A549 (cell line): Measurements from ENCODE around the gene APOL4. TPM values are rescaled to one million over a fixed set of nuclear protein-coding genes. Genes with fewer than 3 reads are reported as not detected.

Experiments used
- ATAC-seq, 2 experiments: fragments of 200-7000 bp in 1 of 2; fragments of >200 bp in 1 of 2; cut with Nextera tagmentation in 1 of 2; cut with Tn5 transposase in 1 of 2; 3 replicates each; pipeline versions ENCODE4 v1.8.0 to v1.9.1; 2018 to 2020; ENCODE audit warnings: mild to moderate bottlenecking in 1 of 2, moderate library complexity in 1 of 2
- CTCF ChIA-PET: fragments of 300-600 bp; sonication (Branson Sonifier 250); formaldehyde crosslinking; extraction: SDS; loops from one replicate; lab custom pipeline; 2021; ENCODE audit warnings: antibody characterized with exemption, inconsistent platforms; lab: Yijun Ruan, JAX
- POLR2A ChIA-PET: fragments of 350-600 bp; formaldehyde crosslinking; extraction: SDS; loops from one replicate; lab custom pipeline; 2021; ENCODE audit warnings: antibody characterized with exemption, inconsistent platforms; lab: Yijun Ruan, JAX
- DNase-seq, 2 experiments: peaks; one replicate each; pipeline versions ENCODE4 v3.0.0 to v3.0.0-alpha.2; 2011 to 2016; ENCODE audit warnings: low read depth in 1 of 2, low spot score in 1 of 2
- FAIRE-seq: peaks from 2 replicates; lab custom pipeline; 2011; peaks lifted over from hg19 to GRCh38; lab: Jason Lieb, UNC
- H3K27ac ChIP-seq, 2 experiments: fragments of >200 bp; sonication (Bioruptor Twin); formaldehyde crosslinking; 3 replicates each; pipeline ENCODE4 v1.5.1; 2016 to 2017
- H3K4me1 ChIP-seq: fragments of >200 bp; sonication (Bioruptor Twin); formaldehyde crosslinking; 3 replicates; pipeline ENCODE4 v1.6.1; 2016
- H3K4me2 ChIP-seq: fragments of >200 bp; sonication (Bioruptor Twin); formaldehyde crosslinking; 3 replicates; pipeline ENCODE4 v1.6.1; 2016
- H3K4me3 ChIP-seq: fragments of >200 bp; sonication (Bioruptor Twin); formaldehyde crosslinking; 3 replicates; pipeline ENCODE4 v1.5.1; 2016
- H3K9me3 ChIP-seq: fragments of >200 bp; sonication (Bioruptor Twin); formaldehyde crosslinking; 3 replicates; pipeline ENCODE4 v1.6.1; 2016
- BHLHE40 ChIP-seq: IDR thresholded peaks from 2 replicates; pipeline ENCODE4 v1.6.1; 2012; ENCODE audit warnings: low read depth, low read length, inconsistent platforms
- CTCF ChIP-seq: fragments of >200 bp; sonication (Bioruptor Twin); formaldehyde crosslinking; IDR thresholded peaks from 3 replicates; pipeline ENCODE4 v1.5.1; 2016
- EHF ChIP-seq: fragments of 250-450 bp; sonication (Bioruptor Pico); IDR thresholded peaks from 2 replicates; pipeline ENCODE4 v1.5.0; 2020; ENCODE audit warnings: mild to moderate bottlenecking
- FOSB ChIP-seq: fragments of 250-450 bp; sonication (Bioruptor Pico); IDR thresholded peaks from 2 replicates; pipeline ENCODE4 v1.5.0; 2020; ENCODE audit warnings: mild to moderate bottlenecking, moderate library complexity
- HOXB13 ChIP-seq: fragments of 250-450 bp; sonication (Bioruptor Pico); IDR thresholded peaks from 2 replicates; pipeline ENCODE4 v1.5.0; 2020; ENCODE audit warnings: low read depth, mild to moderate bottlenecking, moderate library complexity
- JUNB ChIP-seq: fragments of >200 bp; sonication (Bioruptor Twin); formaldehyde crosslinking; IDR thresholded peaks from 2 replicates; pipeline ENCODE4 v1.6.1; 2016
- KDM1A ChIP-seq: fragments of 200-600 bp; sonication (generic); IDR thresholded peaks from 2 replicates; pipeline ENCODE4 v1.6.1; 2016; ENCODE audit warnings: low read depth, mild to moderate bottlenecking
- MAFK ChIP-seq: fragments of 450-650 bp; IDR thresholded peaks from 2 replicates; pipeline ENCODE4 v1.6.1; 2014; ENCODE audit not compliant: partially characterized antibody
- MAZ ChIP-seq: fragments of 150-350 bp; IDR thresholded peaks from 2 replicates; pipeline ENCODE4 v1.6.1; 2014; ENCODE audit warnings: antibody characterized with exemption, low read depth, low read length, borderline replicate concordance
- MYC ChIP-seq: IDR thresholded peaks from 2 replicates; pipeline ENCODE4 v1.6.1; 2012; ENCODE audit warnings: mild to moderate bottlenecking, inconsistent platforms, low read length, improper control_type of control experiment, borderline replicate concordance
- NR3C1 ChIP-seq: fragments of >200 bp; sonication (Bioruptor Twin); formaldehyde crosslinking; IDR thresholded peaks from 3 replicates; pipeline ENCODE4 v1.6.1; 2017
- PHF8 ChIP-seq: fragments of 200-600 bp; sonication (generic); IDR thresholded peaks from 2 replicates; pipeline ENCODE4 v1.6.1; 2016; ENCODE audit warnings: low read depth, mild to moderate bottlenecking, antibody characterized with exemption, moderate library complexity, borderline replicate concordance
- POLR2A ChIP-seq: IDR thresholded peaks from 2 replicates; pipeline ENCODE4 v1.6.1; 2012; ENCODE audit warnings: mild to moderate bottlenecking, low read length
- RAD21 ChIP-seq, 2 experiments: fragments of >200 bp in 1 of 2; sonication (Bioruptor Twin) in 1 of 2; formaldehyde crosslinking in 1 of 2; IDR thresholded peaks in 1 of 2; conservative IDR thresholded peaks in 1 of 2; 2 replicates in 1 of 2; 3 replicates in 1 of 2; pipeline ENCODE4 v1.6.1; 2012 to 2018; ENCODE audit warnings: inconsistent platforms in 1 of 2
- RFX5 ChIP-seq: fragments of 450-650 bp; IDR thresholded peaks from 2 replicates; pipeline ENCODE4 v1.7.1; 2014; ENCODE audit warnings: antibody characterized with exemption, mild to moderate bottlenecking, moderate library complexity
- RNF2 ChIP-seq: fragments of 200-600 bp; sonication (generic); IDR thresholded peaks from 2 replicates; pipeline ENCODE4 v1.6.1; 2016; ENCODE audit warnings: low read depth, mild to moderate bottlenecking, antibody characterized with exemption, moderate library complexity, borderline replicate concordance
- SMC3 ChIP-seq: fragments of >200 bp; sonication (Bioruptor Twin); formaldehyde crosslinking; IDR thresholded peaks from 3 replicates; pipeline ENCODE4 v1.6.1; 2018; ENCODE audit warnings: inconsistent platforms
- SREBF2 ChIP-seq: fragments of 450-650 bp; IDR thresholded peaks from 2 replicates; pipeline ENCODE4 v1.6.1; 2014; ENCODE audit warnings: mild to moderate bottlenecking, moderate library complexity
- ZFP36 ChIP-seq: fragments of 450-650 bp; IDR thresholded peaks from 2 replicates; pipeline ENCODE4 v1.6.1; 2014; ENCODE audit warnings: borderline replicate concordance; ENCODE audit not compliant: partially characterized antibody
- WGBS: methylation state at CpG from one replicate; pipeline ENCODE4 v1.1.6; 2017; ENCODE audit errors: missing lambda C conversion rate; 5-methylcytosine and 5-hydroxymethylcytosine counted together
- polyA plus RNA-seq, 4 experiments: library from polyadenylated mRNA; depleted of rRNA in 3 of 4; stranded (reverse); fragments of >200 nt; fragmentation: RNase III in 1 of 4; extraction: RNeasy Plus Mini Kit Qiagen cat#74134 plus additional on column Dnase treatment in 1 of 4; gene quantifications; 2 replicates in 3 of 4; 3 replicates in 1 of 4; pipeline ENCODE4 v1.2.3, GENCODE V29; 2011 to 2017

APOL4 gene
- polyA plus RNA-seq, 2 of the 4 experiments (the other 2 are of a cell fraction), result not detected

GRCh38 chr22:36148411-36148810 lies 53.2 kb downstream of the APOL4 start:
- WGBS, result 70% methylated on average over 8 of the region's 8 CpGs
- 0 out of 3 replicates have a peak, but pooled peaks cover 6% of the 10 kb centered on the region for H3K9me3 ChIP-seq
- H3K4me3 ChIP-seq, result no peak overlapping the region
- FAIRE-seq (no peak), ATAC-seq (no peak), DNase-seq (no peak)
- H3K4me2 ChIP-seq, result no peak overlapping the region
- CTCF ChIA-PET, result interaction anchor here (1.4 kb wide), 1 partner anchor 91 kb away, joined by 4 read pairs; the partner anchor contains the start of gene APOL2
- no peaks in the 10 kb centered on the region for H3K4me1 ChIP-seq
- TF ChIP-seq RNF2 (no peak), SMC3 (no peak), MAFK (no peak), NR3C1 (no peak), PHF8 (no peak), EHF (CRISPR knock-in tag) (no peak), MAZ (no peak), POLR2A (no peak), FOSB (CRISPR knock-in tag) (no peak), RFX5 (no peak)
- POLR2A ChIA-PET, result no interaction called here
- H3K27ac ChIP-seq, result no peak overlapping the region

- Histone ChIP-seq H3K27ac (no peak overlapping the region), H3K4me2 (no peak overlapping the region), H3K9me3 (0 out of 3 replicates have a peak, but pooled peaks cover 6% of the 10 kb centered on the region), H3K4me3 (no peak overlapping the region), H3K4me1 (no peaks in the 10 kb centered on the region)
- POLR2A ChIA-PET, result no interaction called here
- TF ChIP-seq MYC (no peak), KDM1A (no peak)
- ATAC-seq (no peak), FAIRE-seq (no peak), DNase-seq (no peak)
- CTCF ChIA-PET, result interaction anchor here (2.1 kb wide), 1 partner anchor 32 kb away, joined by 5 read pairs; no protein-coding TSS in a partner anchor
- 86% methylated on average over 8 of the region's 8 CpGs for WGBS
Measured at GRCh38 chr22:36147196-36147791, 54.3 kb downstream of the APOL4 start.

GRCh38 chr22:36145881-36146280 lies 55.7 kb downstream of the APOL4 start:
- no peaks in the 10 kb centered on the region for H3K9me3 ChIP-seq
- no peak overlapping the region for H3K4me2 ChIP-seq
- FAIRE-seq, result no peak
- H3K4me1 ChIP-seq, result no peaks in the 10 kb centered on the region
- ChIA-PET CTCF (interaction anchor here (1.1 to 2.1 kb wide), 5 partner anchors 34 to 132 kb away, joined by 3 to 6 read pairs (median 5); no protein-coding TSS in a partner anchor), POLR2A (no interaction called here)
- no peak overlapping the region for H3K4me3 ChIP-seq
- WGBS, result 58% methylated on average over 4 of the region's 4 CpGs
- no peak for DNase-seq
- H3K27ac ChIP-seq, result no peak overlapping the region
- no peak for ATAC-seq
- TF ChIP-seq KDM1A (no peak), HOXB13 (CRISPR knock-in tag) (no peak), BHLHE40 (no peak), JUNB (no peak)

DNA sequence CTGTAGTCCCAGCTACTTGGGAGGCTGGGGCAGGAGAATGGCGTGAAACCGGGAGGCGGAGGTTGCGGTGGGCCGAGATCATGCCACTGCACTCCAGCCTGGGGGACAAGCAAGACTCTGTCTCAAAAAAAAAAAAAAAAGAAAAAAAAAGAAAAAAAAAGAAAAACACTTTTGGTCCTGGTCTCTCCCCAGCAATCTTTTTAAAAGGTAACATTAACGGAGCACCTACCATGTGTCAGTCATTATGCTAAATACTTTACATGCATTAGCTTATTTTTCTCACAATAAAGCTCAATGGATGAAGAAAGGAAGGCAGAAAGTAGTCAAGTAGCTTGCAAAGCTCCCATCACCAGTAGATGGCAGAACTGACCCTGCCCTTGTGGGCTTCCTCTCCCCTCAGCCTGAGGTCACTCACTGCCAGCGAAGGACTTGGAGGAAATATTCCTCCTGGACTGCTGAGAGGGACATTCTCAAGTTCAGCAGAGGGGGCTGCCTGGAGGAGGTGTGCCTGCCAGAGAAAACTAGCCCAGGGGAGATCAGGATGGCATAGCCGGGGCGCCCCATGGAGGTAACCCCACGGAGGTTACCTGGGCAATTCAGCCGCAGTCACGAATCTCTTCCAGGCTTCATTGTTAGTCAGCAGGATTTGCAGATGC lies 56.6 kb downstream of the APOL4 start:
- Histone ChIP-seq H3K4me1 (no peaks in the 10 kb centered on the region), H3K4me2 (no peak overlapping the region), H3K9me3 (no peaks in the 10 kb centered on the region), H3K27ac (no peak overlapping the region), H3K4me3 (no peak overlapping the region)
- POLR2A ChIA-PET, result no interaction called here
- FAIRE-seq, result no peak
- TF ChIP-seq ZFP36 (peak; percentile 59), SREBF2 (no peak), RAD21 (conservative IDR thresholded peaks at IDR 0.05 in 1 of 2, IDR thresholded peaks at IDR 0.05 in 1 of 2) (peak; percentile 67 to 80), SMC3 (peak; percentile 39), CTCF (peak; percentile 61)
- ATAC-seq, result peak; percentile 91 to 95
- WGBS, result 17% methylated on average over 8 of the region's 12 CpGs
- CTCF ChIA-PET, result interaction anchor here (0.6 to 2.0 kb wide), 19 partner anchors 11 to 503 kb away, joined by 3 to 7 read pairs (median 3); partner anchors contain the start of gene APOL3
- peak; percentile 12 to 62 for DNase-seq
